KOPT-K1 (cell line): ENCODE results near the gene SNX8.

ENCODE experiments used
- H3K27ac ChIP-seq: fragments of 200-600 bp; sonication (generic); 2 replicates; pipeline ENCODE4 v1.5.1; 2016; ENCODE audit warnings: antibody characterized with exemption, mild to moderate bottlenecking, low read depth, low read length; ENCODE audit not compliant: poor library complexity, severe bottlenecking
- H3K36me3 ChIP-seq: fragments of 200-600 bp; sonication (generic); 2 replicates; pipeline ENCODE4 v1.5.1; 2017; ENCODE audit warnings: antibody characterized with exemption, mild to moderate bottlenecking, low read length, moderate library complexity; ENCODE audit not compliant: insufficient read depth
- H3K9me3 ChIP-seq: fragments of 200-600 bp; sonication (generic); 2 replicates; pipeline ENCODE4 v1.5.1; 2017; ENCODE audit warnings: antibody characterized with exemption, low read length, mild to moderate bottlenecking; ENCODE audit not compliant: insufficient read depth, poor library complexity, severe bottlenecking

Gene SNX8

DNA sequence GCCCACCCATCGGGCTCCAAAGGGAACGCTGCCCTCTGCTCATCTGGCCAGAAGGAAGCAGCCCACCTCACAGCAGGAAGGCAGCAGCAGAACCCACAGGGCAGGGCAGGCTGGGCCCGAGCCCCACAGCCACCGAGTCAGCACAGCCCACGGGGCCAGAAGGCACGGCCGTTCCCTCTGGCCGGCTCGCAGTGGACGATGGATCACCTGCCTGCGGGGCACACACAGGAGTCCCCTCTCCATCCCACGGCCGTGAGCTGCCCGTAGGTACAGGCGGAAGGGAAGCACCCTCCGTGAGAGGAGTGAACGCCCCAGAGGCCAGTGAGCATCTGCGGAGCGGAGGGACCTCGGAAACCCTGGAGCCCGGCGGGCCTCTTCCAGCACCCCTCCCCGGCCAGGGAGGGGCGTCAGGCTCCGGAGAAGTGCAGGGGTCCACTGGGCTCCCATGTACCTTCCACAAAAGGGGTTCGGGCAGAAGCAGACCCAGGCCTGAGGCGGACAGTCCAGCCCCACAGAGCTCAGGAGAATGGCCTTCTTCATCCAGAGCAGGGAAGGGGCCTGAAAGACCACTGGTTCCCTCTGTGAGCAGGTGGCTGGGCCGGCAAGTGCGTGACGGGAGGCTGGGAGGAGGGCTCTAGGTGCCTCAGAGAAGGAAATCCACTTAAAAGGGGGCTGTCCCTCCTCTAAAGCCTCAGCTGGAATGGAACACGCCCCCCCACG lies 60.6 kb downstream of the SNX8 start:
- Histone ChIP-seq H3K9me3 (no peaks in the 10 kb centered on the region), H3K36me3 (peaks cover 42% of the 10 kb centered on the region; the same call in 1 of the 2 replicates), H3K27ac (no peak overlapping the region)

DNA sequence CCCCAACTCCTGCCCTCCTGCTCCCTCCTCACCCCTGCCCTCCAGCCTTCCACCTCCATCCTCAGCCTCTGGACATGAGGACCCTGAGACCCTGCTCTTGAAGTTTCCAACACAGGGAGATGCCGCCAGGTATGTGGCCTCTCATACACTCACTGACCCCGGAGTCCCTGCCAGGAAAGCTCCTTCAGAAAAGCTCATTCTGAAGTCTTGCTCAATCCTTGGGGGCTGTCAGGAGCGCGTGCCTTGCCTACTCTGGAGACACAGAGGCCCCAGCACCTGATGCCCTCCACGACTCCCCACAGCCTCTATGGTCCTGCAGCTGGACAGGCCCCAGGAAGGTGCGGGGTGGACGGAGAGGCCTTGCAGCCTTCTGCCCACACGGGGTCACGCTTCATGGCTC lies 61.2 kb downstream of the SNX8 start:
- Histone ChIP-seq H3K9me3 (no peaks in the 10 kb centered on the region), H3K27ac (no peak overlapping the region), H3K36me3 (peaks cover 44% of the 10 kb centered on the region)

DNA sequence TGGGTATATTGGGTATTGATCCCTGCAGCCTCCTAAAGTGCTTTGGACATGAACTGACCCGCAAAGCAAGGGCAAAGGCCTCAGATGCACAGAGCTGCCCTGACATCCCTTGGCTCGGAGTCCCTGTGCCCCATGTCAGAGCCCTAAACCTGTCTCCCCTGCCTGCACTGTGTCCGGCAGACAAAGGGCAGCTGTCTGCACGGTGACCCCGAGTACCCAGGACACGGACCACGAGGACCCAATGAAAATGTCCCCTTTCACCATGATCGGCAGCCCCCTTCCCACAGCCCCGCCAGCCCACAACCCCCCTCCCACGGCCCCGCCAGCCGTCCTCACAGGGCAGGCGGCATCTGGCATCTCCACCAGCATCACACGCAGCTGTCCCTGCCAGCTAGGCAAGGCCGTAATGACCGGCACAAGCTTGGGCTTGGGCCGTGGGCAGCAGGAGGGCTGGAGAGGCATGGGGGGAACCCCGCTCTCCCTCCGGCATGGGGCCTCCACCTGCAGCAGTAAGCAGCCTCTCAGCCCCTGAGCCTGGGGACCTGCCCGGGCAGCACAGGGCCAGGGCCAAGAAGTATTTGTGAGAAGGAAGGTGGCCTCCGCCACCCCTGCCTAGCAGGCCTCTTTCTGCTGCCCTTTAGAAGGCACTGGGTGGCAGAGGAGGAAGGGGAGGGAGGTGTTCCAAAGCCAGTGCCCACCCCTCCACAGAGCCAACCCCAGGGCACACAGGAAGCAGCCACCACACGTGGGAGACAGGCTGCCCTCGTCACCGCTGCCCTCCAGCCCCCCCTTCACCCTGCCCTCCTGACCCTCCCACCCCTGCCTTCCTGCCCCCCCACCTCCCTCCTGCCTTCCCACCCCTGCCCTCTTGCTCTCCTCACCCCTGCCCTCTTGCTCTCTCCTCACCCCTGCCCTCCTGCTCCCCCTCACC lies 62.1 kb downstream of the SNX8 start:
- Histone ChIP-seq H3K27ac (peak overlapping the region; percentile 22), H3K36me3 (peaks cover 52% of the 10 kb centered on the region), H3K9me3 (no peaks in the 10 kb centered on the region)

DNA sequence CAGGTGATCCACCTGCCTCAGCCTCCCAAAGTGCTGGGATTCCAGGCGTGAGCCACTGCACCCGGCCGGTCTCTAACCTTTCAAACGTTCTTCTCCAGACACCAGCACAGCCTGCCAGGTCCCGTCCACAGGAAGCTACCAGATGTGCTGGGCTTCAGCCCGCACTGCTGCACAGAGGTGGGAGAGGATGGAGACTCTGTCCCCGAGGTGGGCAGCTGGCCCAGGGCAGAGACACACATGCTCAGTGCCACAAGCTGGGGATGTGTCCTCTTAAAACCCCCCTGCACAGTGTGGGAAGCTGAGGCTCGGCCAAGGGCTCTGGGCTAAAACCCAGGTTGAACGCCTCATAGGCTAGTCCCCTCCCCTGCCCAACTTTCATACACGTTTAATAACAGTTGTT lies 62.9 kb downstream of the SNX8 start:
- peaks cover 53% of the 10 kb centered on the region for H3K36me3 ChIP-seq
- H3K9me3 ChIP-seq, result no peaks in the 10 kb centered on the region
- no peak overlapping the region for H3K27ac ChIP-seq

DNA sequence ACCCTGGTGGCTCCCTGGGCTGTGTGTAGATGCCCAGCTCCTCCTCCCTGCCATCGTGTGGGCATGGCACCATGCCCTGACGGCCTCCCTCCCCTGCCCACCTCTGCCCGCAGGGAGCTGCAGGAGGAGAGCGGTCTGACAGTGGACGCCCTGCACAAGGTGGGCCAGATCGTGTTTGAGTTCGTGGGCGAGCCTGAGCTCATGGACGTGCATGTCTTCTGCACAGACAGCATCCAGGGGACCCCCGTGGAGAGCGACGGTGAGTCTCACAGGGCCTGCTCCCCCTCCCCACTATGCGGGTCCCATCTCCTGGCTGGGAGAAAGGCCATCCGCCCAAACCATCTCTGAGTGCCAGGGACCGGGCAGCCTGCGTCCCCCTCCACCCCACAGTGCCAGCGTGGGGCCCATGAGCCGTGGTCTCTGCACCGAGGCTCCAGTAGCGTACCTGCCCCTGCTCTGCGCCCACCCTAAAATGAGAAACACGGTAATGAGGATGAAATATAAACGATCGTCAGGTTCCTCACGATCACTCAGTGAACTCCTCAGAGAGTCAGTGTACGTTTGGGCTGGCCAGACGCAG lies 64.4 kb downstream of the SNX8 start:
- Histone ChIP-seq H3K9me3 (no peaks in the 10 kb centered on the region), H3K36me3 (peaks cover 61% of the 10 kb centered on the region), H3K27ac (peak overlapping the region; percentile 54)

DNA sequence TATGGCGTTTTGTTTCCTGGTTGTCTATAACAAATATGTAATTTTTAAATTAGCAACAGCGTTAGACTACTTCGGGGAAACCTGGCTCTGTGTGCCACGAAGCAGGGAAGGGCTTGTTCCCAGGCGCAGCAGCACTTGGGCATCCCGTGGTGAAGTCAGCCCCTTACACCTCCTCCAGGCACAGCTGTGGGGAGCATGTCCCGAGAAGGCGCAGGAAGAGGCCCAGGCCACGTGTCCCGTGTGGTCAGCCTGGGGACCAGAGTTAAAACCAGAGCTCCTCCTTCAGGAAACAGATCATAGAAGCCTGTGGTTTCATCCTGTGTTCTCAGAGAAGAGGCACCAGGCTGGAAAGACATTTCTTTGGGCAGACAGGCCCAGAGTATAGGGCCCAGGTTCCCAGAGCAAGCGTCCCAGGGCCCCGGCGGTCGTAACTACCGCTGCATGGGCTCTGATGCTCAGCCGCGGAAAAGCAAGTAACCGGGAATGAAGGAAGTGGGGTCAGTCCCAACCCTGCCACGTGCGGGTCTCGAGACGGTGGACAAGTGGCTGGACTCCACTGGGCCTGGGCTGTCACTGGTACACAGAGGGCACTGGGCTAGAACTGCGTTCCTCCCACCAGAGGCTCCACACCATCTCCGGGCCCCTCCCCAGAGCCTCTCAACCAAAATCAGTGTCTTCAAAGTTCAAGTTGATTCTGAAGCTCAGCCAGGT lies 65.1 kb downstream of the SNX8 start:
- peaks cover 64% of the 10 kb centered on the region for H3K36me3 ChIP-seq
- peak overlapping the region; percentile 54 for H3K27ac ChIP-seq
- H3K9me3 ChIP-seq, result no peaks in the 10 kb centered on the region

DNA sequence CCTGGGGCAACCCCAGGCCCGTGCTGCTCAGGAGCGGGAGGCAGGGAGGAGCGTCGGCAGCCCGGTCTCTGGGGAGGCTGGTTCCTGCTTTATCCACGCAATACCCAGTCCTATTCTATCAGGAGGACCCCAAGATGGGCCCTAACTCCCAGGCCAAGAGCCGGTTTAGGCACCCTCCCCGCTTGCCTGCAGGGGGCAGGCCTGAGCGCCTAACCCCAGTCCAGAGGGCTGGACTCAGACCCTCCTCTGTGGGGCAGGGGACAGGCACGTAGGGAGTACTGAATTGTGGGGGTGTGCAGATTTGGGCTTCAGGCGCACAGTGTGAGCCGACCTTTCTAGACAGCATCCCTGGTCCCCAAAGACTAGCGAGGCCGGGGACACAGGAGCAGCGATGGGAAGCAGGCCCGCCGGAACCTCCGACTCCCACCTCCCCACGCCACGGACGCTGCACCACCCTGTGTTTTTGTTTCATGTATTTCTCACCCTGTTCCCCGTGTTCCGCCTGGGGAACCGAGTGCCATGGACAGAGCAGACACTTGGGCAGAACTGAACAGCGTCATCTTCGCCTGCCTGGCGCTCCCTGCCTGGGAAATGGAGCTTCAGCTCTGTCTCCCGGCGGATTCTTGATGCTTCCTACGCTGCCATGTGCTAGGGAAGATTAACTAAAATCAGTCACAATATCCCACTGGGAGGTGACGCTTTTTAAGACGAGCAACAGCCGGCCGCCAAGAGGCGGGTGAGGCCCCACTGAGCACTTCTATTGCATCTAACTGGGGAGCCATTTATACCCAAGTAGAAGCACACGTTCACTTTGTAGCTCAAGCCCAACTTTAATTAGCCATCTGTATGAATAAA lies 66.9 kb downstream of the SNX8 start:
- Histone ChIP-seq H3K27ac (no peak overlapping the region), H3K9me3 (no peaks in the 10 kb centered on the region), H3K36me3 (peaks cover 59% of the 10 kb centered on the region)

DNA sequence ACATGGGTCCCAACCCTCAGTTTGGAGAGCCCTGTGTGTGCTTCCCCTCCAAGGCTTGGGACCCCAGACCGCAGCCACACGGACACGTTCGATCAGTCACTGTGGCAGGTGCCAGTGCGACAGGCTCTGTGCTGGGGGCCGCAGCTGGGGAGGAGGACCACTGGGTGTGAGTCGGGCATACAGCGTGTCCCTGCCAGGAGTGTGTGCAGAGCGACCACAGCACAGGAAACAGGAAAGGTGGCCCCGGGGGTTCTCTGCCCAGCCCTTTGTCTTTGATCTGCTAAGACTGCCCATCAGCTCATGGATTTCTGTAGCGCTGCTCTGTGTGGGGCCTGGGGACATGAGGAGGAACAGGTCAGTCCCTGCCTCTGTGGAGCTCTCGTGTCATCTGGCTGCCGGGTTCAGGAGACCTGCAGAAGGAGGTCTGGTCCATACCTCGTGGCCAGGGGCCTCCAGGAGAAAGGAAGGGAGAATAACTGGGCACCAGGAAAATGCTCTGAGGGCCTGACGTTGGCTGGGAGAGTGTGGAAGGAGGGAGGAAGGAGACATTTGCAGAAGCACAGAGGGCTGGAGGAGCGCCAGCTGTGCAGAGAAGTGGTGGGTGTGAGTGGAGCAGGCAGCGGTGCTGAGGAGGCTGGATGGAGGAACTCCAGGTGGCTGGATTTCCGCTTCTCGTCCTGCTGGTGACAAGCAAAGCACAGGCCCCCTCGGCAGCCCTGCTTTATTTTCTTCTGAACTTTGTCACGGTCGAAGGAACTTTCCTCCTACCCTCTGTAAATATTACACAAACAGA lies 68.2 kb downstream of the SNX8 start:
- no peaks in the 10 kb centered on the region for H3K9me3 ChIP-seq
- no peak overlapping the region for H3K27ac ChIP-seq
- H3K36me3 ChIP-seq, result peaks cover 48% of the 10 kb centered on the region

DNA sequence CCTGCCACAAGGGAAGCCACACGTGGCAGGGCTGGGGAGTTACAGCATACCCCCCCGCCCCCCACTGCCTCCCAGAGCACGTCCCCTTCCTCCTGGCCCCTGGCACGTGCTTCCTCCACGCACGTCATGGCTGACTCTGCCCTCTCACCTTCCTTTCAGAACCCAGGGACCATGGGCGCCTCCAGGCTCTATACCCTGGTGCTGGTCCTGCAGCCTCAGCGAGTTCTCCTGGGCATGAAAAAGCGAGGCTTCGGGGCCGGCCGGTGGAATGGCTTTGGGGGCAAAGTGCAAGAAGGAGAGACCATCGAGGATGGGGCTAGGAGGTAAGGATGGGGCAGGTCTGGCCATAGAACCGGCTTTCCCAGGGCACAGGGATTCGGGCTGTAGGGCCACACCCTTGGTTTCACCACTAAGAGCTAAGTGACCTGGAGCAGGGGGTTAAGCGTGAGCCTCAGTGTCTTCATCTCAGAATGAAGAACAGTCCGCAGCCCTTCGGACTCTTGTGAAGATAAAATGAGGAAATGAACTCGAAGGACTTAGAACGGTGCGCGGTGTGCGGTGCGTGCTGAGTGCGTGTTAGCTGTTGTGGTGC lies 69.7 kb downstream of the SNX8 start:
- peaks cover 47% of the 10 kb centered on the region for H3K36me3 ChIP-seq

DNA sequence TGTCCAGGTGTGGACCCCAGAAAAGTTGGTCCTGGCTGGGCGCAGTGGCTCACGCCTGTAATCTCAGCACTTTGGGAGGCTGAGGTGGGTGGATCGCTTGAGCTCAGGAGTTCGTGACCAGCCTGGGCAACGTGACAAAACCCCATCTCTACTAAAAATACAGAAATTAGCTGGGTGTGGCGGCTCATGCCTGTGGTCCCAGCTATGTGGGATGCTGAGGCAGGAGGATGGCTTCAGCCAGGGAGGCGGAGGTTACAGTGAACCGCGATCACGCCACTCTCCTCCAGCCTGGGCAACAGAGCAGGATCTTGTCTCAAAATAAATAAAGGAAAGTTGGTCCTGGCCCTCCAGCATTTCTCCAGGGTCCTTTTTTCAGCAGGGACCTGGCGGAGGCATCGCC lies 70.8 kb downstream of the SNX8 start:
- H3K36me3 ChIP-seq, result peaks cover 56% of the 10 kb centered on the region
- no peak overlapping the region for H3K27ac ChIP-seq
- no peaks in the 10 kb centered on the region for H3K9me3 ChIP-seq

More for the DNA sequence above, 69.7 kb downstream of the SNX8 start:
- Histone ChIP-seq H3K27ac (no peak overlapping the region), H3K9me3 (no peaks in the 10 kb centered on the region)

DNA sequence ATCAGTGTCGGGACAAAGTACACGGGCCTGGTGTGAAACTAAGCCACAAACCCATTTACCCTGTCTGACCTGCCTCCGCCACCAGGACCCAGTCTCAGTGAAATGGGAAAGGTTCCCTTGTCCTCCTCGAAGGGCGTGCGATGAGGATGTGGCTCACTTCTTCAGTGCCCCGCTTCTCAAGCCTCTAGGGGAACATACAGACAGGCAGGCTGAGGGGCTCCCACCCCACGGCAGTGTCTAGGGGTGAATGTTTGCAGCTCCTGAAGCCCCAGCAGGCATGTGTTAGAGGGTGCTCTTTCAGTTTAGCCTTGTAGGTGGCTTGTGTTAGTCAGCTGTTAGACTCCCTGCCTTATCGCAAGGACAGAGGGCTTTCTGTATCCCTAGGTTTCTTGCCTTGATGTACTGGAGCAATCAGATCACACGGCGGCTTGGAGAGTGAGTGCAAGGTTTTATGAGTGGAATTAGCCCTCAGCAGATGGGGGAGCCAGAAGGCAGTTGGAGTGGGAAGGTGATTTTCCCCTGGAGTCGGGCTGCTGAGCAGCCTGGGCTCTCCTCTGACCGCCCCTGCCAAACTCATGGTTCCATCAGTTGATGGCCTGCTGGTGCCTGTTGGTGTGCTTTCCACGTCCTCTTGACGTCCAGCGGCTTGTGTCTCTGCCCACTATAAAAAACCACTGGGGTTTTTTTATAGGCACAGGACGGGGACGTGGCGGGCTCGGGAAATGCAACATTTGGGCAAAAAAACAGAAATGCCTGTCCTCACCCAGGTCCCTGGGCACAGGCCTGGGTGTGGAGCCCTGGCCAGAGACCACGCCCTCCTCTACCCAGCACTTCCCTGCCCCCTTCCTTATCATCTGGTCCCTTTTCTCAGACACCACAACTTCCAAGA lies 71.5 kb downstream of the SNX8 start:
- Histone ChIP-seq H3K27ac (peak overlapping the region; percentile 82), H3K36me3 (peaks cover 58% of the 10 kb centered on the region), H3K9me3 (no peaks in the 10 kb centered on the region)
